ELF-1 (cell line): ENCODE data around the gene GLT8D2.

Experiments
- DNase-seq: peaks from one replicate; pipeline ENCODE4 v3.0.0-alpha.2; 2016; ENCODE audit warnings: low read depth, low spot score

The GLT8D2 gene

DNA sequence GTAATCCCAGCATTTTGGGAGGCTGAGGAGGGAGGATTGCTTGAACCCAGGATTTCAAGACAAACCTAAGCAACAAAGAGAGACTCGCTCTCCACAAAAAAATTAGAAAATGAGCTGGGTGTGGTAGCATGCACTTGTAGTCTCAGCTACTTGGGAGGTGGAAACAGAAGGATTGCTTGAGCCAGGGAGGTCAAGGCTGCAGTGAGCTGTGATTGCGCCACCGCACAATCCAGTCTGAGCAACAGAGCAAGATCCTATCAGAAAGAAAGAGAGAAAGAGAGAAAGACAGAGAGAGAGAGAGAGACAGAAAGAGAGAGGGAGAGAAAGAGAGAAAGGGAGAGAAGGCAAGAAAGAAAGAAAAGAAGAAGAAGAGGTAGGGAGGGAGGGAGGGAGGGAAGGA lies 47.3 kb downstream of the GLT8D2 start:
- DNase-seq: no peak

DNA sequence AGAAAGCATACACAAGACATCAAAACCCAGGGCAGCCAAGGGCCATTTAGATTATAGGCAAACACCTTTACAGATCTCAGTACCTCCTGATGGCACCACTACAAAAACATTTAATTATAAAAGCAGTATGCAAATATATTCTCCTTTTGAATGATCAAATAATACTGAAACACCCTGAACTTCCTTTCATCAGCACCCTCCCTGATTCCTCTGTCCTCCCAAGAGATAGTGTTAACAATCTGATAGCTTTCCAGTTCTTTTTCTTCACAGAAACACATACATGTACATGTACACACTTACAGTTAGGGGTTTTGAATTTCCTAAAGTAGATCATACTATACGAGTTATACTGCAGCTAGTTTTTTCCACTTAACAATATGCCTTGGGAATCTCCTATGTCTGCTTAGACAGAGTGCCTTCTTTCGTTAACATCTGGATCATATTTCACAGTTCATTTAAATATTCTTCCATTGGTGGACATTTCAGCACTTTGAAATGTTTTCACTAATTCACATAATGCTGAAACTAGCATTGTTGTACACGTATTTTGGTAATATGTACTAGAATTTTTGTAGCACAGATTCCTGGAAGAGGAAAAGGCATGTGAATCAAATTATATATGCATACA lies 49.1 kb downstream of the GLT8D2 start:
- no peak for DNase-seq

DNA sequence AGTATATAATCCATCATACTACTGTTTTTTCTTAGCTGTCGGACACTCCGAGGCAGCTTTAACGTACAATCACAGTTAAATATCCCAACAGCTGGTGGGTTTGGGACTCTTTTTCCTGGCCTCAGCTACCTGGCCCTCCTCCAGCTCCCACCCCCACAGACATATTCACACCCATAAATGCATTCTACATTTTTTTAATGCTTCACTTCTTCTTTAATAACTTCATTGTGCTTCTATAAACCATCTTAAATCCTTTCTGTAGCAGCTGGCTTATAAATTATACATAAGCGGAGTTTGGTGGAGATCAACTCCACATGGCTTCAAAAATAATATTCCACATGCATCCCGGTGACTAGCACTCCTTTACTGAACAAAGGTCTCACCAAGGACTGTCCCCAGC lies 51.0 kb downstream of the GLT8D2 start:
- DNase-seq: no peak

DNA sequence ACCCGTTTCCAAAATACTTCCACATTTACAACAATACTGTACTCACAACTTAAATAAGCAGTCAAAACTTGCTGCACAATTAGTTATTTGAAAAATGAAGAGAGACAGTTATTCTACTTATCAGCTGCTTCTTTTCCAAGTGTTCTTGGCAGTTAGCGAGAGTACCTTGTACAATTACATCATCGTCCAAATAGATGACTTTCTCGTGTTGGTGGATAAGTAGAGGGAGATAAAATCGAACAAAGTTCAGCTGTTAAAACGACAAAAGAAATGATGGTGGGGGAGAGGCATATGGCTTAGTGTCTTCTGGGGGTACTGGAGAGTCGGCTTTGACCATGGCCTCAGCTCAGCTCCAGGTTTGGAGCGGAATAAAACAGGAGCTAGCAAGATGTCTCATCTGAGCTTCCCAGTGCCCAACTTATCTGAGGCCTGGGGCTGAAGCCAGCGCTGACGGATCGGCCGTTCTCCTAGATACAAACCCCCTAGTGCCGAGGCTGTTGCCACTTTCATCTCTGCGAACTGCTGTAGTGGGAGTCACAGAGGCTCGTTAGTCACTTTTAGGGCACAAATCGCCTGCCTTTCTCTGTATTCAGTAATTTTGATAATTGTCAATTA lies 52.6 kb downstream of the GLT8D2 start:
- no peak for DNase-seq

DNA sequence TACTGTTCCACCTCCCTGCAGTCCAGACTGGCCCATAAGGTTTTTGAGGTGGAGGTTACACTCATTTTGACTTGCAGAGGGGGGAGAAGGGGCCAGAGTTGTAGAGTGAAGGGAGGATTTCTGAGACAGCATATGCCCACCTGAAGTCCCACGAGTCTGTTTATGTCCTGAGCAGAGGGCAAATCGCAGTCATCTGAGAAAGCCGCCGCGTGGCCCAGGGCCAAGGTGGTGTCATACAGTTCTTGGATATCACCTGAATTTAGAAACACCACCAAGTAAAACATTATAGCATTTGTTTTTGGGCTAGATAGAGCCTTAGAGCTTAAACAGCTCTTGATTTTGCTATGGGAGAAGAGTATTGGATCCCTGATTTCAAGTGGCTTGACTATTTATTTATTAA lies 53.4 kb downstream of the GLT8D2 start:
- DNase-seq: no peak

DNA sequence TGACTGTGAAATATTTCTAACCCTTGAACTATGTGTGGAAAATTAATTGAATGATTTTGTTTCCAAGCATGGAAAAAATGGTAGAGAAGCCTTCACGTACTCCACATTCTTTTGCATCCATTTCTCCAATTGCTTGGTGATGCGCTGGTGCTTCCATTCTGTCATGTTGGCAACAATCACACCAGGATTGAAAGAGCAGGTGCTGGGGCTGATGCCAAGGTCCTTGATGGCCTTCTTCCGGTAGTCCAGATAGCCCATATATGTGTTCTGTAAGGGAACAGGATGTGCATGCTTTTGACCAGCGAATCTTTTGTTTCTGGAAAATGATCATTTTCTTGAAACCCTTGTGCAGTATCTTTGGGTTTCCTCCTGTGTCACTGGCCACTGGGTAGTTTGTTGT lies 55.8 kb downstream of the GLT8D2 start:
- no peak for DNase-seq

DNA sequence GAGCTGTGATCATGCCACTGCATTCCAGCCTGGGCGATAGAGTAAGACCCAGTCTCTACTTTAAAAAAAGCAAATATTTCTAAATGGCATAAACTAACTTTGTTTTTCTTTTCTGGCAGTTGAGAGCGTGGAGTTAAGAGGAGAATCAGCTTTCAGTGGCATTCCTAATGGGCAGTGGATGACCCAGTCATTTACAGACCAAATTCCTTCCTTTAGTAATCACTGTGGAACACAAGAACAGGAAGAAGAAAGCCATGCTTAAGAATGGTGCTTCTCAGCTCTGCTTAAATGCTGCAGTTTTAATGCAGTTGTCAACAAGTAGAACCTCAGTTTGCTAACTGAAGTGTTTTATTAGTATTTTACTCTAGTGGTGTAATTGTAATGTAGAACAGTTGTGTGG lies 63.2 kb downstream of the GLT8D2 start:
- DNase-seq: no peak

DNA sequence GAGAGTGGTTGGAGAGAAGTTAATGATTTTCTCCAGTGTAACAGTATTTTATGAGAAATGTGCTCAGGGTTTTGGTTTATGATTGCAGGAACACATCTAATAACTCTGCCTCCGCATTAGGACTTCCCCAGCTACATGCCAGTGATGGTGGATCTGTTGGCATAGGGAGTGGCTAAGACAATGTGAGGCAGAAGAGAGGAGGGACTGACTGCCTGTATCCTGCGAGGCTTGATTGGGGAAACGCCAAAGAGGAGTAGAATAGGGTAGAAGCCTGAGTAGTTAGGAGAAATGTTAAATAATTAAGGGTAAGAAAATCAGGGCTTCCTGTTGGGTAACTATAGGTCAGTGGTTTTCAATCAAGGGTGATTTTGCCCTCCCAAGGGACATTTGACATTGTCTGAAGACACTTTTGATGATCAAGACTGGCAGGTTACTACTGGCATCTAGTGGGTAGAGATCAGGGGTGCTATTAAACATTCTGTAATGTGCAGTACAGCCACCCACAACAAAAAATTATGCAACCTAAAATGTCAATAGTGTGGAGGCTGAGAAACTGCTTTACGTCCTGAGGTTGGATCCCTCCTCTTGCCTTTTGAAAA lies 71.5 kb downstream of the GLT8D2 start:
- no peak for DNase-seq

DNA sequence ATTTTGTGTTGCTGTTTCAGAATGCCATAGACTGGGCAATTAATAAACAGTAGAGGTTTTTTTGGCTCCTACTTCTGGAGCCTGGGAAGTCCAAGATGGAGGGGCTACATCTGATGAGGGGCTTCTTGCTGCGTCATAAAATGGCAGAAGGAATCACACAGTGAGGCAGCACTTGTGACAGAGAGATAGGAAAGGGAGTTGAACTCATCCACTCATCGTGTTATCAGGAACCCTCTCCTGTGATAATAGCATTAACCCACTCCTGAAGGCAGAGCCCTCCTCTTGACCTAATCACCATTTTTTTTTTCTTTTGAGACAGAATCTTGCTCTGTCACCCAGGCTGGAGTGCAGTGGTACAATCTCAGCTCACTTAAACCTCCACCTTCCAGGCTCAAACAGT lies 74.6 kb downstream of the GLT8D2 start:
- DNase-seq: no peak

DNA sequence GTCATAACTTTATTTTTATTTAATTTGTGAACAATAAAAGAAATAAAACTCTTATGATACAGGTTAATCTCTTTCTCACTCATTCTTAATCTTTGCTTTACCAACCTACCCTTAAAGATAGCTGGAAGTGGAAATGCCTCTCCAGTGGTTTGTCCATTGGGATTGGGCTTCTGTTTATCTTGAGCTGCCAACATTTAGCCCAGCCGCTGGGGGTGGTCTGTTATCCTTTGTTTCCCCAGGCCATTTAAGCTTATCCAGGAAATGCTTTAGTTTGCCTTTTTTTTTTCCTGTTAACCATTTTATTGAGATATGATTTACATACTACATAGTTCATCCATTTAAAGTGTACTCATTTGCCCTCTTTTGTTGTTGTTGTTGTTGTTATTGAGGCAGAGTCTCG lies 76.1 kb downstream of the GLT8D2 start:
- DNase-seq: no peak

DNA sequence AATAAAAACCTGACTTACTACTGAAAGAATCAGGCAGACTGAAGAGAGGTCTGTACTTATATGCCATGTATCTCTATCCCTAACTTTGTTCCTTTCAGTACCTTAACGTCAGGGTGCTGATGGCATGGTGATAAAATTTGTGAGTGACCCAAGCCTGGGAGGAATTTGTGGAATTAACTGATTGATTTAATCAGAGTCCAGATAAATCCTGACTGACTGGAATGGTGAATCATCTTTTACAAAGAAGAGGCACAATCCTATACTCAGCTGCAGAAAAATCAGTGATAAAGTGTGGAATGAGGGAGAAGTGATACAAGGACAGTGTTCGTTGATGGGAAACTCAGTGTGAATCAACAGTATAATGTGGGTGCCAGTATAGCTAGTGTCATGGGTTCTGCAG lies 80.6 kb downstream of the GLT8D2 start:
- DNase-seq: no peak

DNA sequence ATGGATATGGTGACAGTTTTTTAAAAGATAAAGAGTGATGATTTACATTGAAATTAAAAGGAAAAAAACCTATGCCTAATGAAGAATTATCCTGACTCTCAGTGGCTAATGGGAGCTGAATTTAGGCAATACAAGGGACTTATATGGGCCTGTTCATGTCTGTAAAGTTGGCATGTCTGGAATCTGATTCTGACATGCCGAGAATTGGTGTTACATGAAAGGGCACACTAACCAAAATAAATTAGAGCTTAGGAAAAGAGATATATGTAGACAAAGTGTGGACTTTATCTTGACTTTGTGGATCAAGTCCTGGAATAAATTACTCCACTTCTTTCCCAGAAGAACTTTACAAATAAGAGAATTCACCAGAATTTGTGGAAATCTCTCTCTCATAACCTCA lies 83.3 kb downstream of the GLT8D2 start:
- no peak for DNase-seq

DNA sequence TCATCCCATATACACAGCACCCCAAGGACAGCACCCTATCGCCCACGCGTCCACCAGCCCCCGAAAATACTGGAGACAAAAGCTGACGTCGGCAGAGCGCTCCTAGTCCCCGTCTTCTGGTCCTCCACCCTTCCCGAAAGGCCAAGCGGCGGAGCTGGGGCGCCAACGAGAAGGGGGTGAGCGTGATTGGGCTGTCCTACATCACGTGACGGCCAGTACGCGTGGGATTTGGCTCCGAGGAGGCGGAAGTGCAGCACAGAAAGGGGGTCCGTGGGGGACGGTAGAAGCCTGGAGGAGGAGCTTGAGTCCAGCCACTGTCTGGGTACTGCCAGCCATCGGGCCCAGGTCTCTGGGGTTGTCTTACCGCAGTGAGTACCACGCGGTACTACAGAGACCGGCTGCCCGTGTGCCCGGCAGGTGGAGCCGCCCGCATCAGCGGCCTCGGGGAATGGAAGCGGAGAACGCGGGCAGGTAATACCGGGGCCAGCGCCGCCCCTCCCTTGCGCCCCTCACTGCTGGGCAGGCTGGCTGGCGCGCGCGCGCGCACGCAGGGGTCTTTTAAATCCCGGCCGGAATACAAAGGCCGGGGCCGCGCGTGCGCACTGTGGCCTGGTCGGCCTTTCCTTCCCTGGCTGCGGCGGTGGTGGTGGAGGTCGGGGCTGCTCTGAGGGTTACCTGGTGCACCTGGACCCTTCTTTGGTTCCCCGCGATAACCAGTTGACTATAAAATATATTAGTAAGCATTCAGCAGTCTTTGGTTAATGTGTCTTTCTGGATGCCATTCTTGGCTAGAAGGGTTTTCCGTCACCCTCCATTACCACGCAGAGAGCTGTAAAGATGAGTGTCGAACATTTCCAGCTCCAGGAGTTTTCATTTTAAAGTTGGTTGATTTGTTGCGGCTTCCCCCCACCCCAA lies 84.1 kb downstream of the GLT8D2 start, which contains the start of gene TDG:
TDG (plus strand) TSS at position 283 of the 915 bp plus-strand sequence; CDS start at position 449, 166 bp downstream.
- DNase-seq: peak; percentile 99

DNA sequence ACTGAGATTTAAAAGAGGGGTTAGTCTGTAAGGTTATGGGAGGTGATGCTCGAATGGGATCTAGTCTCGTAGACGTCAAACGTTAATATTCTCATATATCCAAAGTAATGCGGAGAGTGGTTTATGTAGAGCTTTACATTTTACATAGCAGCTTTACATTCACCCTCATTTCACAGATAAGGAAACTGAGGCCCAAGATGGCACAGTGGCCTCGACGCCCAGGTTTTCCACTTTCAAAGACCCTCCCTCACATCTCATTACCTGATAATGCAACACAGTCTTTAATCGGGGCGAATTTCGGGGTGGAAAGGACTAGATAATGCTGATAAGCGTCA lies 84.8 kb downstream of the GLT8D2 start:
- DNase-seq: no peak

DNA sequence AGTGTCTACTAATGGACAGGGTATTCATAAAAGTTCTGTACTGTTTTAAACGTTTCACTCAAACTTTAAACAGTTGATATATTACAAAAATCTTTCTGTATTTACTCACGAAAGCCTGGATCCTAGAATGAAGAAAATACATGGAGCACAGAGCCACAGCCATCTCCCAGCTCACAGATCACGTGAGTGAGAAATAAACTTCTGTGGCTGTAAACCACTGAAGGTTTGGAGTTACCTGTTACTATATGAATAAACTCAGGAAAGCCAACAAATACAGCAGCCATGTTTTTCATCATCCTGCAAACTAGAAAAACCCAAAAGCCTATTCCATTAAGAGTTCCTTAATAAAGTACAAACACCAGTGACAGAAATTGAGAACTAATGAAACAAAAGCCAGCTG lies 85.2 kb downstream of the GLT8D2 start:
- no peak for DNase-seq

DNA sequence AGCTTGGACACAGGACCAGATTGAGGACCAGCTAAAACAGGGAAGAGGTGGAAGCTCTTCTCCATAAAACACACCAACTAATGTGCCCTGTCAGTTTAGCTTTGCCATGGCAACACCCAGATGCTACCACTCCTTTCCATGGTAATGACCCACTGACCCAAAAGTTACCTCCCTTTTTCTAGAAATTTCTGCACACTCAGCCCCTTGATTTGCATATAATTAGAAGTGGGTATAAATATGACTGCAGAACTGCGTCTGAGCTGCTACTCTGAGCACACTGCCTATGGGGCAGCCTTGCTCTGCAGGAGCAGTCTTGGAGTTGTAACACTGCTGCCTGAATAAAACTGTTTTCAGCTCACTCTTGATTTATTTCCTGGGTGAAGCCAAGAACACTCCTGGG lies 87.5 kb downstream of the GLT8D2 start:
- DNase-seq: no peak

DNA sequence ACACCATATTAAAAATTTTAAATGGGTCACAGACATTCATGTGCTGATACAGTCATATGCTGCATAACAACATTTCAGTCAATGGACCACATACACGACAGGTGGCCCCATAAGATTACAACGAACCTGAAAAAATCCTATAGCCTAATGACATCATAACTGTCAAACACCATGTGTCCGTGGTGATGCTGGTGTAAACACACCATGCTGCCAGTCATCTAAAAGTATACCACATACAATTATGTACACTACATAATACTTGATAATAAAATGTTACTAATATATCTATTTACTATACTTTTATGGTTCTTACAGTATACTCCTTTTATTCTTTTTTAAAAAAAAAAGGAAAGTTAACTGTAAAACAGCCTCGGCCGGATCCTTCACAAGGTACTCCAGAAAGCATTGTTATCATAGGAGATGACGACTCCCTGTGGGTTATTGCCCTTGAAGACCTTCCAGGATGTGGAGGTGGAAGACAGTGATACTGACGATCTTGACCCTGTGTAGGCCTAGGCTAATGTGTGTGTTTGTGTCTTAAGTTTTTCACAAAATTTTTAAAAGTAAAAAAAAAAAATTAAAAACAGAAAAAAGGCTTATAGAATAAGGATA lies 89.3 kb downstream of the GLT8D2 start:
- no peak for DNase-seq

DNA sequence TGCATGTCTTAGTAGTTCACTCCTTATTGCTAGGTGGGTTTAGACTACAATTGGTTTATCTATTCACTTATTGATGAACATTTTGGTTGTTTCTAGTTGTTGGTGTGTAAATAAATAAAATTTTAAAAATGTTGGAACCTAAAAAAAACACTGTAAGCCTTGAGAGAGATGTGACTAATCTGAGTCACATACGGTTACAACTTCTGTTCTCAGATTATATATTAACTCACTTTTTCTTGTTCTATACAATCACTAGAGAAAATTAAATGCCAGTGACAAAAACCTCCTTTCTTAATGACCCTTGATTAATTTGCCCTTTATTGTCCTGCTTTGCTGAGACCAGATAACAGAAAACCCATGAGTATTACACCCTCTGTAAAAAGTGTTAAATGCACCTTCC lies 91.4 kb downstream of the GLT8D2 start:
- no peak for DNase-seq

DNA sequence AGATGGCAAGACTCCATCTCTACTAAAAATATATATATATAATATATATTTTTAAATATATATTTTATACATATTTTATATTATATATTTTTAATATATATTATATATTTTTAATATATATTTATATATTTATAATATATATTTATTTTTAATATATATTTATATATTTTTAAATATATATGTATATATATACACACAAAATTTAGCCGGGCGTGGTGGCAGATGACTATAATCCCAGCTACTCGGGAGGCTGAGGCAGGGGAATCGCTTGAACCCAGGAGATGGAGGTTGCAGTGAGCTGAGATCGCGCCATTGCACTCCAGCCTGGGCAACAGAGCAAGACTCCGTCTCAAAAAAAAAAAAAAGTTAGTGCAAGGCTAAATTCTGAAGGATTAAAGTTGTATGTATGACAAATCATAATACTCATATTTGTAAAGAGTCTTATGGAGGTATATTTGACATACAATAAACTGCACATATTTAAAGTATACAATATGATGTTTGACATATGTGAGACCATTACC lies 92.1 kb downstream of the GLT8D2 start:
- no peak for DNase-seq

DNA sequence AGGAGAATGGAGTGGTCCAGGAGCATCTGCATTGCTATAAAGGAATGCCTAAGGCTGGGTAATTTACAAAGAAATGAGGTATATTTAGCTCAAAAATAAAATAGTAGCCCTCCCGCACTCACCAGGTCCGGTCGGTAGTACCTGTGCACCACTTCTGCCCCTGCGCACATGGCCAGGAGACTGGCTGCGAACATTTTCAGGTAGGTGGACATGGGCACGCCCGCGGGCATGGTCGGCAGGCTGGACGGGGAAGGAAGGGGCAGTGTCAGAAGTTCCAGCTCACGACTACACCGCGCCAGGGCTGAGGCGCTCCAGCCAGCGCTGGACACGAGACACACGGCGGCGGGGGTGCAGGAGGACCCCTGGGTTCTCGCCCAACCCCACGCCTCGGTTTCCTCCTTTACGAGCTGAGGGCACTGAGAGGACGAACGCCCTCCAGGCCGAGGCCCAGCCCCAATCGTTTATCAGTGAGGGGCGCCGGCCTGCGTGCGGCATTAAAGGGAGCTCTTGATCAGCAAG lies 93.4 kb downstream of the GLT8D2 start:
- DNase-seq: no peak

DNA sequence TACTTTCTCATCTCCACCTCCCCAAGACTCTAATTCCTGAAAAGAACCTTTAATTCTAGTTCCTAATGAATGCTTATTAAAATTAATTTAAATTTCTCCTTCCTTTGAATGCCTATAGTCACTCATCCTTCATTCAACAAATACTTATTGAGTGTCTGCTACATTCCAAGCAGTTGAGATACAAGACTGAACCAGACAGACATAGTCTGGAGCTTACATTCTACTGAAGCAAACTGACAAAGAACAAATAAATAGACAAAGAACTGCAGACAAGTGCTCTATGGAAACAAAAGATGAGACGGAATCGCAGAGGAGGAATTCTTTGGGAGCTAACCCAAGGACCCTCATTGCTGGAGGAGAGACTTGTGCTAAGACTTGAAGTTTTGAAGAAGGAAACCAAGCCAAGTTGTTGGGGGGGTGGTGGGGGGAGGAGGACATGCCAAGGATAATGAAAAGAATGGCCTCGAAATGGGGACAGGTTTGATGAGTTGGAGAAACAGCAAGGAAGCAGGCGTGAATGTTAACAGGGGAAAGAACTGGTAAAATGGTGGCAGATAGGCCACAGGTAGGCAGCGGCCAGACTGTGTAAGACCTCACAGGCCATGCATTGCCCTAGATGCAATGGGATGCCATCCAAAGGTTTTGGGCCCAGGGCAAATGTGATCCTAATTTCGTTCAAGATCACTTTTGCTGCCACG lies 94.0 kb downstream of the GLT8D2 start:
- DNase-seq: peak; percentile 23
